GM19452 (cell line): Measurements from ENCODE around the gene CHMP5.
A peak's percentile ranks its signal among the peaks of the same experiment; 100 is the strongest.

Experiments
- ATAC-seq: cut with Tn5 transposase; IDR thresholded peaks from one replicate; pipeline ENCODE4 v1.9.1; 2021; ENCODE audit not compliant: unreplicated experiment

Gene CHMP5

DNA sequence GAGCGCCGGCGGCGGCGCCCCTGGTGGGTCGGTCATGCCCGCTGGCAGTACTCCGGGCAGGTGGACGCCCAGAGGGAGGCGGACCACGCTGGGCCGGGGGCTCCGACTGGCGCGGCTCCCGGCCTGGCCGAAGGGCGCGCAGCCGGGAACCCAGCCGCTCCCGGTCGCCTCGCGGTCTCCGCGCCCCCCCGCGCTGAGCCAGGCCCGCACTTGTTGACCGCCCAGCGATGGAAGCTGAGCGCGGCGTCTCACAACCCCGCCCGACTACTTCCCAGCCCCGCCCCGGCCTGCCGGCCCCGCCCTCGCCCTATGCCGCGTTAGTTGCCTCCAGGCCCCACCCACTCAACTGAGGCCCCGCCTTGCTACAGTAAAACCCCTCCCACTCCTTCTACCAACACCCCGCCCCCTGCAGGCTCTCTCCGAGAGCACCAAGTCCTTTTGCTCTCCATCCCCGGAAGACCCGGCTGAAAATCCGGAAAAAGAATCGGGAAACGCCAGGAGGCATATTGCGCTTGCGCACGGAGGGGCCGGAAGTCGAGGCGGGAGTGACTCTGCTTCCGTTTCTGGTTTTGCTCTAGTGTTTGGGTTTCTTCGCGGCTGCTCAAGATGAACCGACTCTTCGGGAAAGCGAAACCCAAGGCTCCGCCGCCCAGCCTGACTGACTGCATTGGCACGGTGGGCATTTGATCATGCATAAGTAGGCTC is at the start of gene CHMP5, which contains the start of gene BAG1:
CHMP5 (plus strand) TSS at position 577 of the 705 bp plus-strand sequence; CDS start at position 607, 30 bp downstream.
BAG1 (minus strand) TSS at position 236 of the 705 bp plus-strand sequence.
- peak; percentile 86 for ATAC-seq

DNA sequence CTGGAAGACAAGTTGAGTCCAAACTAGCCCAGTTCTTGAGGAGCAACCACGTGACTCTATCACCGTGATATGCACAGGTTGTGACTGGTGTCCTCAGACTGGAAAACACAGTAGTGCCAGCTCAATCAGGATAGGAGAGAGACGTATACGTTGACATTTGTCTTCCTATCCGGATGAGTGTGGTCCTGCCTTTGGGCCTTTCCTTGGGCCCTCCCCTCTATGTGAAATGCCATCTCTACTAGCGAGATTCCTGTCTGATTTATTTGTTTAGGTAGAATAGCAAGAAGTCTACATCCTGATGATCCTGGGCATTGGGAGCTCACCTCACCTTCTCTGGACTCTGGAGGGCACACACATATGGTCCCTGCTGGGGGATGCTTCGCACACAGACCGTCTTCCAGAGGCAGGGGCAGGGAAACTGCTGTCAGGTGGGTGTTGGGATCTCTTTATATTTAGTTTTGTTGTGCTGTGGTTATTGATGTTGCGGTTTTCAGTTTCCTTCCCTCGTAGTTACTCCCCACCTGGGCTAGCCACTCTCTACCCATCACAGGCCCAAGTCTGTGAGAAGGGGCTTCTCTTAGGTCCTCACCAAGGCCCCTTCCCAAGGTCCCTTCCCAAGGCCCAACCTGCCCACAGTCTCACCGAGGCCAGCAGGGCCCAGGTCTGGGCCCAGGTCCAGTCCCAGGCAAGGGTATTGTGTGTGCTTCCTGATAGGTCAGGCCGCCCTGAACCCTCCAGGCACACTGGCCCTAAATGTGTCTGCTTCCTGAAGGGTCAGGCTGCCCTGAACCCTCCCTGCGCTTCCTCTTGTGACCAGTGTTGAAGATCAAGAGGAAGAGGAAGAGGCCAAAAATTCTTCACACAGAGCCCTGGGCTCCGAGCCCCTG is 43.9 kb upstream of the CHMP5 start:
- no peak for ATAC-seq

DNA sequence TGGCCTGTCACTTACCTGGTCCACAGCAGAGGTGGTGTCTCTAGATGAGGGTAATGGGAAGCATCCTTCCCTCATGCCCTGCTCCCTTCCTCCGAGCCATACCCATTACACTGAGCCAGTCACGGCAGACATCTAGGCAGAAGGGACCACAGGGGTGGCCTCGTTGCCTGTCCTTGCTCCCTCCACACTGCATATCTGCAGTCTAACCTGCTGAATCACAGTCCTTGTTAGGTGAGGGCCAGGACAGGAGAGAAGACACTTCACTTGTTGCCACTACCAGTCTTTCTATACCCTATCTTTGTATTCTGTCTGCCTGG is 43.3 kb upstream of the CHMP5 start:
- no peak for ATAC-seq

DNA sequence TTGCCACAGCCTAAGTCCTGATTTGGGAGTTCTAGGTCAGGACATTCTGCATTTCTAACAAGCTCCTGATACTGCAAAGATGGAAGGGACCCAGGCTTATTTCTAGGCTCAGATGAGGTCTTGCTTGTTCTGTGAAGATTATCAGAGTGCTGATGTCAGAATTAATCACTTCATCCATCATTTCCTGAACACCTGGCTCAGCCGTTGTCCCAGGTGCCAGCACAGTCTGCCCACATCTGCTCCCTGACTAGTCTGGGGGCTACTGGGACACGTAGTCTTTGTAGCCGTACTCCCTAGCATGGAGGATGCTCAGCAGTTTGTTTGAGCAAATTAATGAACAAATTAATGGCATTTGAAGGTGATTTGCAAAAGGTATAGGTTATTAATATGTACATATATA is 42.8 kb upstream of the CHMP5 start:
- ATAC-seq, result no peak

DNA sequence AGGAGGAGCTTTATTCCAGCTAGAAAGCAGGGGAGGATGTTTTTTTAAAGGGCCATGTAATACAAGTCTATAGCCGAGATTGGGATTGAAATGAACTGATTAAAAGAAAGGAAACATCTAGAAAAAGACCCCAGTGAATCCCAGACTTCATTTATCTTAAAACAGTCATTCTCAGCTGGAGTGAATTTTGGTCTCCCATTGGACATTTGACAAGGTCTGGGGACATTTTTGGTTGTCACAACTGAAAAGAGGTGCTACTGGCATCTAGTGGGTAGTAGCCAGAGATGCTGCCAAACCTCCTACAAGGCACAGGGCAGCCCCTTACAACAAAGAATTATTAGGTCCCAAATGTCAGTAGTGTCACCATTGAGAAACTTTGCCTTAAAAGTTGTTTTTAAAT is 41.2 kb upstream of the CHMP5 start:
- ATAC-seq, result no peak

DNA sequence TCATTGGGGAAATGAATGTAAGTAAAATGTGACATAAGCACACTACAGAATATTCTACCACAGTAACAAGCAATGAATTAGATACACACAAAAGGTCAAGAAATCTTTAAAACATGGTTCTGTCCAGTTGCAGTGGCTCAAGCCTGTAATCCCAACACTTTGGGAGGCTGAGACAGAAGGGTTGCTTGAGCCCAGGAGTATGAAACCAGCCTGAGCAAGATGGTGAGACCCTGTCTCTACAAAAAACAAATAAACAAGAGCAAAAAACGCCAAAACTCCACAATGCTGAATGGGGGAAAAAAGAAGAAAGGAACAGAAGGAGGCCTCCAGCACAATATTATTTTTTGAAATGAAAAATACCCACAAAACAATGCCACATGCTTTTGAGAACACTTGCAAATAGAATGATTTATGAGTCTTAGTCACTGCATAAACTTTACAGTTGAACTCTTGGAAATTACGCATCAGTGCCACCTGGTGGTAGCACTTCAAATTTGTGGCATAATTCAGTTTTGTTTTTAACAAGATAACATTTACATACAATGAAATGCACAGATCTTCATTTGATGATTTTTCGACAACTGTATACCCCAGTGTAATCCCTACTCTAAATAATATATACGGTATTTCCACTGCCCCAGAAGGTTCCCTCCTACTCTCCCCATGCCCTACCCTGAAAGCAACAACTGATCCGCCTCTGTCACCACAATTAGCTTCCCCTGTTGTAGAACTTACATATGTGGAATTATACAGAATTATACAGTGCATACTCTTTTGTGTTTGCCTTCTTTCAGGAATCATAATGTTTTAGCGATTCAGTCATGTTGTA is 39.3 kb upstream of the CHMP5 start:
- ATAC-seq, result peak; percentile 46

DNA sequence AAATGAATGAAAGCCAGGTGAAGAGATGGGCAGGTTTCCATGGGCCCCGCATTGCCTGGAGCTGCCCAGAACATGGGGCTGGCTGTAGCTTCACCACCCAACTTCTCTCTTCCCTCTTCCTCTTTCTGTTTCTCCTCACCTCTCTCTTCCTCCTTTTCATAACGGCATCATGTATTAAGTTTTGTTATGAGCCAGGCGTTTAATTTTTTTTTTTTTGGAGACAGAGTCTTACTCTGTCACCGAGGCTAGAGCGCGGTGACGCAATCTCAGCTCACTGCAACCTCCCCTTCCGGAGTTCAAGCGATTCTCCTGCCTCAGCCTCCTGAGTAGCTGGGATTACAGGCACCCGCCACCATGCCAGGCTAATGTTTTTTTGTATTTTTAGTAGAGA is 37.8 kb upstream of the CHMP5 start:
- peak; percentile 60 for ATAC-seq

DNA sequence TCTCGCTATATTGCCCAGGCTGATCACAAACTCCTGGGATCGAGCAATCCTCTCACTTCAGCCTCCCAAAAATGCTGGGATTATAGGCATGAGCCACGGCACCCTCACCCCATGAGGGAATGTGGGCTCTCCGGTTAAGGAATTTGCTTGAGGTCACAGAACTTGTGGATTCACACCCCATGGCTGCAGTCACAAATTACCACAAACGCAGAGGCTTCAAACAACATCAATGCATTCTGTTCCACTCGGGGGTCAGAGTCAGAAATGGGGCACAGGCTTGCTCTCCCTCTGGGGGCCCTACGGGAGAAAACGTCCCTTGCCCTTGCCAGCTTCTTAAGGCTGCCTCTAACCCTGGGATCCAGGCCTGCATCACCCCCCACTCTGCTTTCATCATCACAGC is 37.1 kb upstream of the CHMP5 start:
- no peak for ATAC-seq

DNA sequence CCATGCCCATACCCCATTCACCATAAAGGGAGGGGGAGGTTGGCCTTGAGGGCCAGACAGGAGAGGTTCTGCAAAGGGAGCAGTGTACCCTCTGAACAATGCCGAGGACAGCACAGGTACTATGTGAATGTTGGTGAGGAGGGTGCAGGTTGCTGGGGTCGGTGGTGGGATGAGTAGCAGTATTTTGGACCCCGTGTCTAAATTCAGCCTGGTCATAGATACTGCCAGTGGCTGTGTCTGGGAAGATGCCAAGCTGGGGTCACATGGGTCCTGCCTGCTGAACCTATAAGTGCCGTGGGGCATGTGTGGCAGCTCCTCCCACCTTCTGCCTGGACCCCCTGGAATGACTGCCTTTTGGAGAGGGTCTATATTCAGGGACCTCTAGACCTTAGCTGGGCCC is 36.2 kb upstream of the CHMP5 start:
- ATAC-seq, result no peak

DNA sequence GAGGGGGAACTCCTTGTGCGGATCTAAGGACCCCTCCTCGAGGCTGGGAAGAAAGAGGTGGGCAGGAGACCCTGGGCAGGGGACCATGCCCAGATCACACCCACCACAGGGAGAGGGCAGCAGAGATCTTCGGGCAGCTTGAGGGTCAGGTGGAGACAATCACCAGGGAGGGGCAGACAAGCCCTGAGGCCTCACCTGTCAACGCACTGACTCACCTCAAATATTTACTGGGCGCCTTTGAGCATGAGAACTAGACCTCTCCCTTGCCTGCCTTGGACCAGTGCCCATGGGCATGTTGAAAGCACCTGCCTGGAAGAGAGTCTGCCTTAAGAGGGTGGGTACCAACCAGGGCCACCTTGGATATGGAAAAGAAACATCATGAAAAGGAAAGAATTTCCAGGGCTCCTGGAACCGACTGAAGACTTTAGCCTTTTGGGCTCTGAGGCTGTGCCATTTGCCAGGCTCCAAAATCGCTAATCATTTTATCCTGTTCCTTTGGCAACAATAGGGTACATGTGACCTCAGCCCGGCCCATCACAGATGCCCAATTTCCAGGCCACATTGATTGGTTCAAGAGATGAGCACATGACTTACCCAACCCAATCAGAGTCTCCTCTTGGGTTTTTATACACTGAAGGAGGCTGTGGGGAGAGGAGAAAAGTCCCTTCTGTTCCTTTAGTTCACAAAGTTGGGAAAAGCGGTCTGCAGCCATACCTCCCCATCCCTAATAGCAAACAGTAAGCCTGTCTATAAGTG is 35.3 kb upstream of the CHMP5 start:
- ATAC-seq, result no peak

DNA sequence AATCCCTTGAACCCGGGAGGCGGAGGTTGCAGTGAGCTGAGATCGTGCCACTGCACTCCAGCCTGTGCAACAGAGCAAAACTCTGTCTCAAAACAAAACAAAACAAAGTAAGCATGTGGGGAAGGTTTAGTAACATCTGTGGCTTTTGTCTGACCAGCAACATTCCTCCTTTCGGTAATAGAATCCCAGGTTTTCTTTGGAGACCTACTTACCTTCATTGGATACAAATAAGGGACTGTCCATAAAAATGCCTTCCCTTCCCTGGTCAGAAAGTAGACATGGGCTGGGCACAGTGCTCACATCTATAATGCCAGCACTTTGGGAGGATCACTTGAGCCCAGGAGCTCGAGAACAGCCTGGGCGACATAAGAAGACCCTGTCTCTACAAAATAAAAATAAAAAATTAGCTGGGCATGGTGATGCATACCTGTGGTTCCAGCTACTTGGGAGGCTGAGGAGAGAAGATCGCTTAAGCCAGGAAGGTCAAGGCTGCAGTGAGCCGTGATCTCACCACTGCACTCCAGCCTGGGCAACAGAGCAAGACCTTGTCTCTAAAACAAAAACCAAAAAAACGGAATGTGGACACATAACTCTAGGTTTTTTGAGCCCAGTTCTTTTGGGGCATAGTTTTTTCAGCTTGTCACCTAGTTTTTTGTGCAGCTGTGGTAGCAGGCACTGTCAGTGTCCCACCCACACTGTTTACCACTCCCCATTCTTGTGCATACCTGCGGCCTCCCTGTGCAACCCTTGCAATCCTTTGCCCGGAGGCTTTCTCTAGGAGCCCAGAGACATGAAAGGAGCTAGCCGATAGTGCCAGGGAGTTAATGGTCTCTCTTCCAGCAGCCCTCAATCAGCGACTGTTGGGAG is 33.9 kb upstream of the CHMP5 start:
- ATAC-seq, result no peak

DNA sequence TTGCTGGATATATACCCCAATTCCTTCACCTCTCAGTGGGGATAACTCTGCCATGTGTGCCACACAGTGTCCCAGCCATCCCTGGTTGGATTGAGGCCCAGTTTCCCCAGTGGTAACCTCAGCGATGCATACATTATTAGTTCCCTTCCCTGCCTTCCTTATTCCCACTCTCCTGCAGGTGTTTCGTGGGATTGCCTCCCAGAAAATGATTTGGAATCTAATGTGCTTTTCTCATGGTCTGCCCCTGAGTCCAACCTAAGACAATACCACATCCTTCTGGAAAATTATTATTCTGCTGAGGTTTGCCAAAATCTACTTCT is 33.3 kb upstream of the CHMP5 start:
- no peak for ATAC-seq

DNA sequence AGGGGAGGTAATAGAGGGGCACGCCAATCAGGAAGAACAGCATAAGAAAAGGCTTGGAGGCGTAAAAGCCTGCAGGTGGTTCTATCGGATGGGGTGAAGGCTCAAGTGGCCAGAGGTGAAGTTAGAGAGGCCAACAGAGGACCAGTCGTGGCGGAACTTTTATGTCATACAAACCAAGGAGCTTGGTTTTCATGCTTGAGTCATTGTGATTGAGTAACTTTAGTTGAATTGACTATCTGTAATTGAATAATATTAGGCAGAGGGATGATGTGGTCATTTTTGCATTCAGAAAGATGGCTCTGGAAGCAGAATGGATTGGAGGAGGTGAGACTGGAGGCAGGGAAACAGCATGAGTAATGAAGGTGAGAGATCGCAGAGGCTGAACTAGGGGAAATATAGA is 32.0 kb upstream of the CHMP5 start:
- no peak for ATAC-seq

DNA sequence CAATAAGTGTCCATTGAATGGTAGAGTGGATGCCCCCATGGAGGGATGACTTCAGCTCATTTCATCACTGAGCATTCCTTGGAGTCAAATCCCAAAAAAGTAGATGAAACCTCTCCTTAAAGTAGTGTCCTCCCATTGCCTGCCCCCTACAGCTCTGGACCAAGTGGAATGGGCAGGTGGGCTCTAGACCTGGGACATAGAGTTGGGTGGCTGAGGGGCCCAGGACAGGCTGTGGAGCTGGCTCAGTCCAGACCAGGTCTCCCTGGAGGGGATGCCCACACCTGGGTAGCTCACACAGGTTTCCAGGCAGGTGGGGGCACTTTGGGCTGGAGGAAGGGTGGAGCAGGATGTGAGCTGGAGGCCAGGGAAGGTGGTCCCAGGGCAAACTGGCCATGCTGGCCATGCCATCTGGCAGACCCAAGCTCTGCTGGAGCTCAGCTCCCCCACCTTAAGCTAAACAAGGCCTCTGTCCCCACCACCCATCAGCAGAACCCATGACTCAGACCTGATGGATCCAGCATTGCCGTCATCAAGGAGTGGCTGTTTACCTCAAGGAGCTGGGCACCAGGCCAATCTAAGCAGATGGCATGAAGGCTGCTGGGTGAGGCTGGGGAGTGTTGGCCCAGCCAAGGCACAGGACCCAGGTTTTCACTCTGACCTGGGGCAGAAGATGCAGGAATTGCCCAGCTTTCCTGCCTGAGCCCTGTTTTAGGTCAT is 31.1 kb upstream of the CHMP5 start:
- ATAC-seq, result no peak

DNA sequence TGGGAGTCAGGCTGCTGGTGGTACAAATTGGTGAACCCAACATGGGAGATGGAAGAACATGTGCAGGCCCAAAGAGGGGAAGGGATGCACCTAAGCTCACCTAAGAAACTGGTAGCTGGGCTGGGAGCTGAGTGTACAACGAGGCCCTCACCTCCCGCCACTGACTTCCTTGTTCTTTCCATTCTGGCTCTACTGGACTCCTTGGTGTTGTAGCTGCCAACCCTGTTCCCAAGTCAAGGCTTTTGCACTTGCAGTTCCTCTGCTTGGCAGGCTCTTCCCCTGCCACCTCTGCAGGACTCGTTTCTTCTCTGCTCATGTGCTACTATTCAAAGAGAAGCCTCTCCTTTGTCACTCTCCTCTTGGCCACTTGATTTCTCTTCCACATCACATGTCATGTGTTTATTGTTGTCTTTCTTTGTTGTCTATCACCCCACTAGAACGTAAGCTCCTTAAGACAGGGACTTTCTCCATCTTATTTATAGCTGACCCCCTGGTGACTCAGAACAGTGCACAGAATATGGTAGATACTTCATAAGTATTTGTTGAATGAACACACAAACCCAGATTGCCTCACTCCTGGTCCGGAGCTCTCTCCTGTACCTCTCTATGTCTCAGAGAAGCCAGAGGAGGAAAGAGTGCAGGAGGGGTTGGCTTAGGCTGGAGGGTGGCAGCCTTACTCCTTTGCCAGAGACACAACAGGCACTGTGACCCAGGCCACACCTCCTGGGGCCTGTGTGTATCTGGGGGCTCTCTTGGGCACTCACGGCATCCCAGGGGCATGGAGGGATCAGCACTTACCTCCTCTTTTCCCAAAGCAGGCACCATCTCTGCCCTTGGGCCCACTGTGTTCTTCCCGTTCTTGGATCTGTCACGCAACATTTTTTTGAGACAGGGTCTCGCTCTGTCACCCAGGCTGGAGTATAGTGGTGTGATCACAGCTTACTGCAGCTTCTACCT is 30.1 kb upstream of the CHMP5 start:
- ATAC-seq, result no peak

DNA sequence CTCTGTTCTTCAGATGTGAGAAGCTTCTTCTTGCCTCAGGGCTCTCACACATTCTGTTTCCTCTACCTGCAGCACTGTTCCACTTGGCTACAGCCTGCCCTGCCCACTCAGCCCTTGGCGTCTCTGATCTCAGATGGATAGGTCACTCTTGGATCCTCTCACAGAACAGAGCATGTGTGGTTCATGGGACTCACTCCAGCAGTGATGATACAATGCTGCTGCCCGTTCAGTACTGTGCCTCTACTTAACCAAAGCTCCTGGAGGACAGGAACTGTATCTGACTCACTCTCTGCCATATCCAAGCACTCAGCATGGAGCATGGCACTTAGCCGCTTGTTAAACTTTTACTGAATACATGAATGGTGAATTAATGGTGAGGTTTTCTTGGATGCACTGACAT is 28.3 kb upstream of the CHMP5 start:
- no peak for ATAC-seq

DNA sequence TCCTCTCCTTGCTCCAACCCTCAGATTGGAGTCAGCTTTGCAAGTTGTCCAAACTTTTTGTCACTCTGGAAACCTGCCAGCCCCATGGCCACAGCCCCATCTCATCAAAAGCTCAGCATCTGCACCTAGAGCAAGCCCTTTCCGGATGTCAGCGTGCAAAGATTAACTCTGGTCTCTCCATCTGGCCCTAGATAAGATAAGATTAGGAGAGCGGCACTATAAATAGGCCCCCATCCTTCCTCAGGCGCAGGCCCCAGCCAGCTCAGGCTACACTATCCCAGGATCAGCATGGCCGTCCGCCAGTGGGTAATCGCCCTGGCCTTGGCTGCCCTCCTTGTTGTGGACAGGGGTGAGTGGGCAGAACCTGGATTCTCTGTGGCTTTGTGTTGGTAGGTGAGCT is 24.9 kb upstream of the CHMP5 start, which contains the start of gene SPINK4:
SPINK4 (plus strand) TSS at position 247 of the 400 bp plus-strand sequence; CDS start at position 289, 42 bp downstream.
- ATAC-seq, result no peak

DNA sequence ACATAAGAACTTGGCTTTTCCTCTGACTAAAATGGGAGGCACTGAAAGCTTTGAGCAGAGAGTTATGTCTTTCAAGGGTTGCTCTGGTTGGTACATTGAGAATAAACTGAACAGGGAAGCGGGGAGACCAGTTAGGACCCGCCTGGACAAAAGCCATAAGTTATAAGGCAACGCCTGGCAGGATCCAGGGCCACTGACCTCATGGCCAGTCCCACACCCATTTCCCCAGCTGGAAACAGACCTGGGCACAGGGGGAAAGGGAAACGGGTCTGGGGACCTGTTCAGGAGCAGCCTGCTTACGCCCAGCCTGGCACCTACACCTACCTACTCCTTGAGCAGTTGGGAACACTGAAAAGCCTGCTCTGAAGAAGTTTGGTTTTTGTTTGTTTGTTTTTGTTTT is 23.6 kb upstream of the CHMP5 start:
- ATAC-seq, result no peak
